ENCODE measurements around the gene TGM4.
"Not testable (repeated sequence)": the region's sequence is repeated elsewhere in the genome, so short reads cannot be mapped to it uniquely, and the experiment has no call there.

TGM4 gene

GRCh38 chr3:44918087-44918486 is 43.7 kb downstream of the TGM4 start:
- no peak for DNase-seq

- DNase-seq = no peak
Measured at GRCh38 chr3:44918581-44918980, 44.2 kb downstream of the TGM4 start.

GRCh38 chr3:44920081-44920480 is 45.7 kb downstream of the TGM4 start:
- no peak for DNase-seq

- DNase-seq = no peak
Measured at GRCh38 chr3:44923632-44924456, 49.4 kb downstream of the TGM4 start.

GRCh38 chr3:44924457-44925084 is 50.2 kb downstream of the TGM4 start:
- DNase-seq = no peak

- DNase-seq = no peak
Measured at GRCh38 chr3:44926172-44926571, 51.8 kb downstream of the TGM4 start.

GRCh38 chr3:44926921-44927320 is 52.5 kb downstream of the TGM4 start:
- no peak for DNase-seq

GRCh38 chr3:44927371-44927770 is 53.0 kb downstream of the TGM4 start:
- no peak for DNase-seq

- DNase-seq = no peak
Measured at GRCh38 chr3:44929782-44930181, 55.4 kb downstream of the TGM4 start.

- DNase-seq = no peak
Measured at GRCh38 chr3:44930911-44931310, 56.5 kb downstream of the TGM4 start.

GRCh38 chr3:44931791-44932190 is 57.4 kb downstream of the TGM4 start:
- no peak for DNase-seq

GRCh38 chr3:44932271-44932670 is 57.9 kb downstream of the TGM4 start:
- DNase-seq = no peak

- no peak for DNase-seq
Measured at GRCh38 chr3:44932986-44933944, 58.9 kb downstream of the TGM4 start.

- peak; percentile 49 for DNase-seq
Measured at GRCh38 chr3:44939581-44940036, 65.2 kb downstream of the TGM4 start.

- DNase-seq = no peak
Measured at GRCh38 chr3:44942202-44942921, 68.0 kb downstream of the TGM4 start.

GRCh38 chr3:44948239-44948638 is 73.8 kb downstream of the TGM4 start:
- no peak for DNase-seq

GRCh38 chr3:44949770-44950169 is 75.4 kb downstream of the TGM4 start:
- DNase-seq = not testable (repeated sequence)

- DNase-seq = no peak
Measured at GRCh38 chr3:44950275-44950734, 75.9 kb downstream of the TGM4 start.

GRCh38 chr3:44952689-44953088 is 78.3 kb downstream of the TGM4 start:
- DNase-seq = no peak

- DNase-seq = no peak
Measured at GRCh38 chr3:44954304-44954703, 79.9 kb downstream of the TGM4 start.

- DNase-seq = peak; percentile 12
Measured at GRCh38 chr3:44954962-44955361, 80.6 kb downstream of the TGM4 start.

GRCh38 chr3:44955917-44956316 is 81.5 kb downstream of the TGM4 start:
- no peak for DNase-seq

Data from midbrain (tissue), 1 donor.